Activated CD4-positive, alpha-beta T cell treated with anti-CD3 and anti-CD28 coated beads for 36 hours (primary cell): ENCODE results near the gene LAMA3. TPM values are rescaled to one million over a fixed set of nuclear protein-coding genes. Genes with fewer than 3 reads are reported as not detected.
A peak's percentile ranks its signal among the peaks of the same experiment; 100 is the strongest.

Experiments
- ATAC-seq: fragments of 200-7000 bp; cut with Tn5 transposase; one replicate; pipeline ENCODE4 v1.10.0; 2021; ENCODE audit warnings: mild to moderate bottlenecking, moderate library complexity
- CTCF ChIA-PET: fragments of 350-600 bp; sonication (Branson Sonifier 250); formaldehyde crosslinking; loops from one replicate; lab custom pipeline; 2021; ENCODE audit warnings: antibody characterized with exemption; lab: Charles Lee
- POLR2A ChIA-PET: fragments of 350-600 bp; sonication (Branson Sonifier 250); formaldehyde crosslinking; loops from one replicate; lab custom pipeline; 2021; ENCODE audit warnings: antibody characterized with exemption, inconsistent platforms; lab: Charles Lee
- DNase-seq: peaks from one replicate; pipeline ENCODE4 v3.0.0-alpha.2; 2020
- H3K27ac Mint-ChIP-seq: one replicate; pipeline ENCODE4 v1.8.0; 2021; ENCODE audit warnings: mixed read lengths
- H3K27me3 Mint-ChIP-seq: one replicate; pipeline ENCODE4 v1.8.0; 2021; ENCODE audit warnings: mixed read lengths
- H3K36me3 Mint-ChIP-seq: one replicate; pipeline ENCODE4 v1.8.0; 2021; ENCODE audit warnings: low read depth, mixed read lengths
- H3K4me1 Mint-ChIP-seq: one replicate; pipeline ENCODE4 v1.8.0; 2021; ENCODE audit warnings: mixed read lengths
- H3K4me3 Mint-ChIP-seq: one replicate; pipeline ENCODE4 v1.8.0; 2021; ENCODE audit warnings: mild to moderate bottlenecking, moderate library complexity, mixed read lengths
- H3K9me3 Mint-ChIP-seq: one replicate; pipeline ENCODE4 v1.8.0; 2021; ENCODE audit warnings: low read depth, mixed read lengths
- intact Hi-C, 2 experiments: fragments of 100-400 bp; cut with DNase I in 1 of 2; cut with micrococcal nuclease in 1 of 2; formaldehyde crosslinking; loops; one replicate each; pipeline versions ENCODE4 v1.14.2 to v1.15.1; 2022 to 2024; cut with DNase I, micrococcal nuclease
- total RNA-seq, 2 experiments: library from RNA; stranded (reverse); gene quantifications; one replicate each; pipeline ENCODE4 v1.2.3, GENCODE V29; 2021

Gene LAMA3, protein sequence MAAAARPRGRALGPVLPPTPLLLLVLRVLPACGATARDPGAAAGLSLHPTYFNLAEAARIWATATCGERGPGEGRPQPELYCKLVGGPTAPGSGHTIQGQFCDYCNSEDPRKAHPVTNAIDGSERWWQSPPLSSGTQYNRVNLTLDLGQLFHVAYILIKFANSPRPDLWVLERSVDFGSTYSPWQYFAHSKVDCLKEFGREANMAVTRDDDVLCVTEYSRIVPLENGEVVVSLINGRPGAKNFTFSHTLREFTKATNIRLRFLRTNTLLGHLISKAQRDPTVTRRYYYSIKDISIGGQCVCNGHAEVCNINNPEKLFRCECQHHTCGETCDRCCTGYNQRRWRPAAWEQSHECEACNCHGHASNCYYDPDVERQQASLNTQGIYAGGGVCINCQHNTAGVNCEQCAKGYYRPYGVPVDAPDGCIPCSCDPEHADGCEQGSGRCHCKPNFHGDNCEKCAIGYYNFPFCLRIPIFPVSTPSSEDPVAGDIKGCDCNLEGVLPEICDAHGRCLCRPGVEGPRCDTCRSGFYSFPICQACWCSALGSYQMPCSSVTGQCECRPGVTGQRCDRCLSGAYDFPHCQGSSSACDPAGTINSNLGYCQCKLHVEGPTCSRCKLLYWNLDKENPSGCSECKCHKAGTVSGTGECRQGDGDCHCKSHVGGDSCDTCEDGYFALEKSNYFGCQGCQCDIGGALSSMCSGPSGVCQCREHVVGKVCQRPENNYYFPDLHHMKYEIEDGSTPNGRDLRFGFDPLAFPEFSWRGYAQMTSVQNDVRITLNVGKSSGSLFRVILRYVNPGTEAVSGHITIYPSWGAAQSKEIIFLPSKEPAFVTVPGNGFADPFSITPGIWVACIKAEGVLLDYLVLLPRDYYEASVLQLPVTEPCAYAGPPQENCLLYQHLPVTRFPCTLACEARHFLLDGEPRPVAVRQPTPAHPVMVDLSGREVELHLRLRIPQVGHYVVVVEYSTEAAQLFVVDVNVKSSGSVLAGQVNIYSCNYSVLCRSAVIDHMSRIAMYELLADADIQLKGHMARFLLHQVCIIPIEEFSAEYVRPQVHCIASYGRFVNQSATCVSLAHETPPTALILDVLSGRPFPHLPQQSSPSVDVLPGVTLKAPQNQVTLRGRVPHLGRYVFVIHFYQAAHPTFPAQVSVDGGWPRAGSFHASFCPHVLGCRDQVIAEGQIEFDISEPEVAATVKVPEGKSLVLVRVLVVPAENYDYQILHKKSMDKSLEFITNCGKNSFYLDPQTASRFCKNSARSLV (N-terminal part only)
- total RNA-seq = under 1 TPM; 0.07 to 0.09 TPM

DNA sequence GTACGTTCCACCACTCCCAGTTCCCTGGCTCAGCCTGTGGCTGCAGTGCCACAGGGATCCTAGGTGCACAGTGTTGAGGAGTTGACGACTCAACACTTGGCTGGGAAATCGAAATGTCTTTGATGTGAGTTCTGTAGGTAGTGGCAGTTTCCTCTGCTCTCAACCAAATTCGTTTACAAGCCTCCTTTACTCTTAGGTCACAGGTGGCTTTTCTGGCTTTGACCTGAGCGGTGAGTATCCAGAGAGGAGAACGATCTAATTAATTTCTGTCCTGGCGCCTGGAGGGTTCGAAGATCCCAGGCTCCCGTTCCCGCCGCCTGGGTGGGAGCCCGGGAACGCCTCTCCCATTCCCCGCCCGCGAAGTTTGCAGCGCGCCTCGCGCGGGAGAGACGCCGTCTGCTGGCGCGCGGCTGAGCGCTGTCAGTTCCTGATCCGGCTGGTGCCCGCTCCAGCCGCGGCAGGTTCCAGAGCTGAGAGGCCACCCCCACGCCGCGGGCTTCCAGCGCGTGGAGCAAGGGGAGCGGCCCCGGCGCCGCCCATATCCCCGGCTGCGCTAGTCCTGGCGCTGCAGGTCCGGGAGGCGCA, at the start of gene LAMA3:
LAMA3 (plus strand) TSS at position 423 of the 585 bp plus-strand sequence. CDS start 231 bp downstream, outside the sequence.
- peaks cover 5% of the 10 kb centered on the region for H3K4me1 Mint-ChIP-seq
- no peaks in the 10 kb centered on the region for H3K36me3 Mint-ChIP-seq
- peak within 1 kb of the TSS; percentile 59 for H3K4me3 Mint-ChIP-seq
- H3K27ac Mint-ChIP-seq = no peak within 1 kb of the TSS
- H3K27me3 Mint-ChIP-seq = peaks cover 35% of the 10 kb centered on the region
- peak; percentile 57 for DNase-seq
- ChIA-PET POLR2A (no interaction called here), CTCF (interaction anchor here (1.4 kb wide), 1 partner anchor 28 kb away, joined by 4 read pairs; no protein-coding TSS in a partner anchor)
- no peaks in the 10 kb centered on the region for H3K9me3 Mint-ChIP-seq
- intact Hi-C loops = no loop called here
- peak; percentile 76 for ATAC-seq

DNA sequence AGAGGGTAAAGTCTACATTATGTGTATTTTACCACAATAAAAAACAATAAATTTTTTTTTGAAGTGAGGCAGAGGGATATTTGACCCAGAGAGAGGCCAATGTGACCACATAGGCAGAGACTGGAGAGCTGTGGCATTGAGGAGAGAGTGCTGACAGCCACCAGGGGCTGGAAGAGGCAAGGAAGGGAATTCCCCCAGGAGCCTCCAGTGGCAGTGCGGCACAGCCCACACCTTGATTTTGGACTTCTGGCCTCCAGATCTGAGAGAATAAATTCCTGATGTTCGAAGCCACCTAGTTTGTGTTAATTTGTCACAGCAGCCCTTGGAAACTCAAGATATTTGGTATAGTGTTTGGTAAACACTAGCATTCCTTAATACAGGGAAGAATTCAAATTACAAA, 49.2 kb upstream of the LAMA3 start:
- ChIA-PET POLR2A (no interaction called here), CTCF (interaction anchor here (1.7 to 3.2 kb wide), 3 partner anchors 11 to 172 kb away, joined by 3 to 15 read pairs (median 5); no protein-coding TSS in a partner anchor)
- Mint-ChIP-seq H3K36me3 (no peaks in the 10 kb centered on the region), H3K4me1 (peaks cover 4% of the 10 kb centered on the region), H3K27ac (no peak overlapping the region), H3K9me3 (no peaks in the 10 kb centered on the region), H3K4me3 (no peak overlapping the region), H3K27me3 (no peaks in the 10 kb centered on the region)
- ATAC-seq (no peak), DNase-seq (no peak)
- intact Hi-C loops = no loop called here

DNA sequence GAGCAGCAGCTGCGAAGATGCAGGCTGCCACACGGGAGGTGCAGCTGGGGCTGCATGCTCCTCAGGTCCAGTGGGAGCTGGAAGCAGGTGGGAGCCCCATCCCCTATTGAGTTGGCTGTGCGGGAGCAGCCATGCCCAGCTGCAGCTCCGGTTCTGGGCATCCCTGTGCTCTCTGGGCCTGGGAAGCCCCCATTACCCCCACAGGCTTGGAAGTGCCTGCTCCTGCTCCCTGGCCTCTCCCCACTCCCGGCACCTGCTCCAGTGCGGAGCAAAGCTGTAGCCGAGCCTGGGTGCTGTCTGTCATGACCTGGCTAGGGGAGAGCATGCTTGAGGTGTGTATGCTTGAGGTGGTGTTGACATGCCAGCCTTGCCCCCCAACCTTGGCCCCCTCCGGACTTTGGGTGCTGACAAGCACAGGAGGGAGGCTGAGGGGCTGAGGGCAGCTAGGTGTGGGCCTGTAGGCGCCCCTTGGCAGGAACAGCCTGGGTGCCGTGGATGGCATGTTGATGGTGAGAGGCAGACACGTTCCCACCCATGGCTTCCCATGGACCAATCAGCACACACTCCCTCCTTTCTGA, 48.0 kb upstream of the LAMA3 start:
- ChIA-PET CTCF (interaction anchor here (0.7 to 2.0 kb wide), 3 partner anchors 10 to 321 kb away, joined by 3 to 5 read pairs (median 3); no protein-coding TSS in a partner anchor), POLR2A (interaction anchor here (0.7 kb wide), 1 partner anchor 11 kb away, joined by 3 read pairs; no protein-coding TSS in a partner anchor)
- H3K27me3 Mint-ChIP-seq = no peaks in the 10 kb centered on the region
- ATAC-seq (no peak), DNase-seq (no peak)
- H3K4me3 Mint-ChIP-seq = no peak overlapping the region
- H3K9me3 Mint-ChIP-seq = no peaks in the 10 kb centered on the region
- no peaks in the 10 kb centered on the region for H3K36me3 Mint-ChIP-seq
- H3K4me1 Mint-ChIP-seq = no peaks in the 10 kb centered on the region
- H3K27ac Mint-ChIP-seq = no peak overlapping the region
- intact Hi-C loops = no loop called here

DNA sequence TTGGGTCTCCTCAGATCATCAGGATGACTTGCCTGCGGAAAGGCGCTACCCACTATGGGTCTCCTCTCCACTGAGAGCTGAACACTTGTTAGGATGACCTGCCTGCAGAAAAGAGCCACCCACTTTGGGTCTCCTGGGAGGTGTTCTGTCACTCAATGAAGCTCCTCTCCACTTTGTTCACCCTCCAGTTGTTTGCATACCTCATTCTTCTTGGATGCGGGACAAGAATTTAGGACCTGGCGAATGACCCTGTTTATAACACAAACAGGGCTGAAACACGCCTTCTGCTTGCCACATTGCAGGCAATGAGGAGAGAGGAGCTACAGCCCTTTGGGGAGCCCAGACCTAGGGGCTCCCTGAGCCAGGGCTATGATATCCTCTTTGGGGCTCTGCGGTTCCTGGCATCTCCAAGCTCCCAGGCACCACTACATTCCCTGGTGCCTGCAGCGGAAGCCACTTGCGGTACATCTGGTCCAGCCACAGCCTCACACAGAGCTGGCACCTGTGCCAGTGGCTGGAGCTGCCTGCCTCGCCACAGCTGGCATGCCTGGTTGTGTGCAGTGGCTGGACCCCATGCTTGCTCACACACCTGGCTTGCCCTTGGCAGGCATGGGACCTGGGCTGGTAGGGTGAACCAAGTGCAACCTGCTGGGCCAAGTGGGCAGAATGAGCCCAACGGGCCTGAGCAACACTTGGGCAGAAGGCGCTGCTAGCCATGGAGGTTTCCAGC, 47.2 kb upstream of the LAMA3 start:
- Mint-ChIP-seq H3K4me1 (no peaks in the 10 kb centered on the region), H3K4me3 (no peak overlapping the region), H3K27ac (no peak overlapping the region), H3K36me3 (no peaks in the 10 kb centered on the region), H3K9me3 (no peaks in the 10 kb centered on the region), H3K27me3 (no peaks in the 10 kb centered on the region)
- DNase-seq = no peak
- ATAC-seq = no peak
- POLR2A ChIA-PET = no interaction called here
- CTCF ChIA-PET = interaction anchor here (1.3 to 2.0 kb wide), 3 partner anchors 9 to 61 kb away, joined by 3 to 5 read pairs (median 5); no protein-coding TSS in a partner anchor
- intact Hi-C loops = no loop called here

DNA sequence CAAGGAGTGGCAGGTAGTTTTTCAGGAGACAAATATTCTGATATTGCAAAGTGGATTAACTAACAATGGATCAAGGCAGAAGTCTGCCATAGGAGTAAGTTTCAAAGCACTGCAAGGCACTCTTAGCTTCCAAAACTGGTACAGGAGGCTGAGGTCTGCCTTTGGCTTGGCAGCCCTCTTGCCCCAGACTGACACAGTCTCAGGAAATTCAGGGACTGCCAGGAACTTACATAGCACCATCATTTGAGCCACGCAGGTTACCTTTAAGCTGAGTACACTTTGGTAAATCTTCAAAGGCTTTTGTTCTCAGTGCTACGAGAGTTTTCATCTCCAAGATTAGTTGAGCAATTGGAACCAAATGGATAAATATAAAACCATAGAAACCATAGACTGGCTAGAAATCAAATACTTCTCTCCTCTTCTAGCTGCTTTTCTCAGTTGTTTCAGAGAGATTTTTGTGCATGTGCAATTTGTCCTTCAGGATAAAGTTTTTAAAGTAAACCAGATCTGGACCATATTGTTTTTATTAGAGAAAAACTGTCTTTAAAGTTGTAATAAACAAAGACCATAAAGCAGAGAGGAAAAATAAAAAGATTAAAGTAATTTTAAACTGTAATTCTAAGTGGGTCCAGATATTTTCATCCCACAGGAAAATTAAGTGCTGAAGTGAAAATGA, 45.3 kb upstream of the LAMA3 start:
- H3K9me3 Mint-ChIP-seq = no peaks in the 10 kb centered on the region
- ChIA-PET CTCF (interaction anchor here (0.7 kb wide), 1 partner anchor 59 kb away, joined by 3 read pairs; no protein-coding TSS in a partner anchor), POLR2A (no interaction called here)
- H3K36me3 Mint-ChIP-seq = no peaks in the 10 kb centered on the region
- no peak for ATAC-seq
- H3K4me1 Mint-ChIP-seq = no peaks in the 10 kb centered on the region
- no peak overlapping the region for H3K27ac Mint-ChIP-seq
- no peak overlapping the region for H3K4me3 Mint-ChIP-seq
- intact Hi-C loops = no loop called here
- H3K27me3 Mint-ChIP-seq = no peaks in the 10 kb centered on the region
- DNase-seq = no peak

DNA sequence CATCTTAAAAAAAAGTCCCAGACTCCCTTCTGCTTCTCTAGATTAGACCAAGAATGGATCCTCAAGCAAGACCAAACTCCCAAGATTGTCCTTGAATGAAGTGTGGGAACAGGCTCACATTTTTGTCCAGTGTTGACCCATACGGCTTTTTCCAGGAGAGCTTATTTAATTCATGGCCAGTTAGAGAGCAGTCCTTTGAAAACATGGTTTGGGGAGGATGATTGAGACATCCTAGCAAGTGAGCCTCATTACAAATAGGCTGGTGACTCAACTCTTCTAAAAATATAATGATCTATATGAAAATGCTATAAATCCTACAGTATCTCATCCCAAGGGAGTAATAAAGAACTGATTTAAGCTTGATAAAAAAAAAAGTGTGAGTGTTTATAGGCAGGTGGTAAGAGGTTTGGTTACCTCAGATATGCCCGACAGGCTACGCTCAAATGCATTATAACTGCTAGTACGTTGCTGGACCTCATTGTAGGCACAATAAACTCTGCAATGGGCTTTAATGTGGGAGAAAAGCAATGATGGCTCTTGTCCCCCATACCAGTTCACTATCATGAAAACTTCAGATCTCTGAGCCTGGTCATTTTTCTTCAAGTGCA, 43.6 kb upstream of the LAMA3 start:
- no peaks in the 10 kb centered on the region for H3K4me1 Mint-ChIP-seq
- DNase-seq (no peak), ATAC-seq (no peak)
- POLR2A ChIA-PET = no interaction called here
- no peak overlapping the region for H3K4me3 Mint-ChIP-seq
- no peak overlapping the region for H3K27ac Mint-ChIP-seq
- H3K27me3 Mint-ChIP-seq = no peaks in the 10 kb centered on the region
- intact Hi-C loops = no loop called here
- no peaks in the 10 kb centered on the region for H3K36me3 Mint-ChIP-seq
- no peaks in the 10 kb centered on the region for H3K9me3 Mint-ChIP-seq
- CTCF ChIA-PET = no interaction called here

DNA sequence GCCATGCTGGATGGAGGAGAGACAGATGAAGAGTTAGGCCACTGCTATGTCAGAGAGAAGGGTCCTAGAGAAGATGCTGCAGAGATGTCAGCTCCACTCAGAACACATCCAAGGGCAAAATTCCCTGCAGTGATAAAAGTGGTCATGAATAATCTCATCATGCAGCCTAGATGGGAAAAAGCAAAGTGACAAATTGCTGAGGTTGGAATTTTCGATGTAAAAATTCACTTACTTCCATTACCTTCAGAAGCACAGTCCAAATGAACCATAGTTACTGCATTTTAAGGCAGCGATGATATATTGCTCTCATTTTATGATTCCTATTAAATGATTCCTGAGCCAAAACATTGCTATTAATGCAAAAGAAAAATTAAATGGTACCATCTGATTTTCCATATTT, 43.0 kb upstream of the LAMA3 start:
- Mint-ChIP-seq H3K4me1 (no peaks in the 10 kb centered on the region), H3K4me3 (no peak overlapping the region), H3K27me3 (no peaks in the 10 kb centered on the region), H3K36me3 (no peaks in the 10 kb centered on the region), H3K9me3 (no peaks in the 10 kb centered on the region), H3K27ac (no peak overlapping the region)
- DNase-seq (no peak), ATAC-seq (no peak)
- ChIA-PET CTCF (no interaction called here), POLR2A (no interaction called here)
- intact Hi-C loops = no loop called here

DNA sequence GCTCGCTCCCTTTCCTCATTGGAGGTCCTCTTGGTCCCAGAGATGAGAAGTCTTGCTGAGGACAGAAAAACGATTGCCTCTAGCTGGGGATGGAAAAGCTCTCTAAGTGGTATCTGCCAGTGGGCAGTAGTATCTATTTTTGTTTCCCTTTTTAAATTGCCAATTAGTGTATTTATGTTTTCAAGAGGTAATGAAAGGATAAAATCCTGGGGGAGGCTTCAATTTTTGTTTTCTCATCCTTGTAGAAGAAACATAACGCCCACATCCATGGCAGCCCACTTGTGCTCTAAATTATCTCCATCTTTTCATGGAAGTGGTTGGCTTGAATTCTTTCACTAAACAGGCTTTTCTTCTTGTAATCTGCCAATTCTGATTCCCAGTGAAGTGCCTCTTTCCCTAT, 40.8 kb upstream of the LAMA3 start:
- intact Hi-C loops = no loop called here
- POLR2A ChIA-PET = no interaction called here
- CTCF ChIA-PET = interaction anchor here (1.5 kb wide), 1 partner anchor 55 kb away, joined by 3 read pairs; no protein-coding TSS in a partner anchor

DNA sequence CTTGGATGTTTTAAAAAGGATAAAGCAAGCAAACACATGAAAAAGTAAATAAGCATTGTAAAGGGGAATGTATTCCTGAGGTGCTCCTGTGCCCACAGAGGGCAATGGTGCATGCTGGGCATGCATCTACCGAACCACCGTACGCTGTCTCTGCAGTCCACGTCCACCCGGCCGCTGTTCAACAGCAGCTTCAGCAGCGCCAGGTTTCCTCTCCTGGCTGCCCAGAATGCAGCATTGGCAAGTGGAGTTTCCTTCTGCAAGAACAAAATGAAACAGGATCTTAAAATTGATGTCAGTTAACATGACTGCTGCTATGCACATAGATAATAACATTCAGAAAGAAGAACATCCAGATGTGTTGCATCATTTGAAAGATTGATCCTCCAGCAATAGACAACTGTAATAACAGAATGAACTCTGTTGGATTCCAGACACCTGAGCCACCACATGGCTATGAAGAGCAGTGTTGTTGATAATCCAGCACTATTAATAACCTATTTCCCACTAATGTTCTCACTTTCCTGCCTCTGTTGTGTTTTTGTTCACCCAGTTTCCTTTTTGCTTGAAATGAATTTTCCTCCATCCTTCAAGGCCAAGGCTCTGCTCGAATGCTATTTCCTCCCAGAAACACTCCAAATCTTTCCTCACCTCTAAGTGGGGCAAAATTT, 40.2 kb upstream of the LAMA3 start:
- Mint-ChIP-seq H3K27me3 (no peaks in the 10 kb centered on the region), H3K4me3 (no peak overlapping the region), H3K4me1 (no peaks in the 10 kb centered on the region), H3K27ac (no peak overlapping the region), H3K9me3 (no peaks in the 10 kb centered on the region), H3K36me3 (no peaks in the 10 kb centered on the region)
- POLR2A ChIA-PET = no interaction called here
- DNase-seq (no peak), ATAC-seq (no peak)
- intact Hi-C loops = no loop called here
- CTCF ChIA-PET = interaction anchor here (1.0 kb wide), 2 partner anchors 12 to 53 kb away, joined by 3 to 4 read pairs; no protein-coding TSS in a partner anchor

More for the DNA sequence above, 40.8 kb upstream of the LAMA3 start:
- no peaks in the 10 kb centered on the region for H3K9me3 Mint-ChIP-seq
- ATAC-seq (no peak), DNase-seq (no peak)
- no peak overlapping the region for H3K27ac Mint-ChIP-seq
- H3K27me3 Mint-ChIP-seq = no peaks in the 10 kb centered on the region
- no peak overlapping the region for H3K4me3 Mint-ChIP-seq
- no peaks in the 10 kb centered on the region for H3K4me1 Mint-ChIP-seq
- H3K36me3 Mint-ChIP-seq = no peaks in the 10 kb centered on the region
